H1 (cell line): ENCODE results near the gene POLR2F.

Source experiments
- ASH2L ChIP-seq: fragments of 200-600, 300-600 bp; sonication (generic); IDR thresholded peaks from one replicate; pipeline ENCODE4 v1.7.1; 2017; ENCODE audit warnings: low read length
- CBX5 ChIP-seq: fragments of 300-800, 300-1000 bp; sonication (generic); IDR thresholded peaks from 2 replicates; pipeline ENCODE4 v1.7.1; 2016; ENCODE audit warnings: antibody characterized with exemption, low read length, low read depth
- CTCF ChIP-seq, 3 experiments: IDR thresholded peaks; 1 replicate in 2 of 3; 2 replicates in 1 of 3; pipeline versions ENCODE4 v1.5.1 to v1.6.1; 2011; ENCODE audit warnings: low read length in 3 of 3, mild to moderate bottlenecking in 3 of 3, inconsistent platforms in 2 of 3, low read depth in 1 of 3, moderate library complexity in 1 of 3; ENCODE audit not compliant: insufficient read depth in 1 of 3; ENCODE audit errors: control extremely low read depth in 1 of 3
- EZH2 ChIP-seq: fragments of 200-600 bp; sonication (generic); IDR thresholded peaks from 2 replicates; pipeline ENCODE4 v1.7.1; 2012; ENCODE audit warnings: low read depth, mild to moderate bottlenecking, moderate library complexity, low read length, inconsistent platforms; ENCODE audit not compliant: severe bottlenecking
- GTF2F1 ChIP-seq: IDR thresholded peaks from 2 replicates; pipeline ENCODE4 v1.6.1; 2012; ENCODE audit warnings: low read depth, low read length, improper control_type of control experiment, borderline replicate concordance
- JUN ChIP-seq: IDR thresholded peaks from 2 replicates; pipeline ENCODE4 v1.6.1; 2011; ENCODE audit warnings: low read depth, mild to moderate bottlenecking, improper control_type of control experiment, low read length
- POLR2A ChIP-seq, 2 experiments: IDR thresholded peaks; 1 replicate in 1 of 2; 2 replicates in 1 of 2; pipeline ENCODE4 v1.6.1; 2011; ENCODE audit warnings: low read depth in 2 of 2, low read length in 2 of 2, mild to moderate bottlenecking in 2 of 2; ENCODE audit errors: control extremely low read depth in 1 of 2
- SUZ12 ChIP-seq: fragments of 200-600 bp; sonication (generic); IDR thresholded peaks from 2 replicates; pipeline ENCODE4 v1.6.1; 2012; ENCODE audit warnings: mild to moderate bottlenecking, inconsistent platforms, low read length, moderate library complexity, mixed read lengths
- TAF1 ChIP-seq: IDR thresholded peaks from 2 replicates; pipeline ENCODE4 v1.6.1; 2011; ENCODE audit warnings: mild to moderate bottlenecking, low read depth, low read length
- YY1 ChIP-seq: IDR thresholded peaks from 2 replicates; pipeline ENCODE4 v1.6.1; 2011; ENCODE audit warnings: low read depth, mild to moderate bottlenecking, low read length

GRCh38 chr22:37953062-37953436 is 450 bp upstream of the POLR2F start:
- no peak for TF ChIP-seq CTCF (IDR thresholded peaks at IDR 0.05; ENCODE audit: control extremely low read depth in 1 of 3, insufficient read depth in 1 of 3, low read depth in 1 of 3, low read length in 3 of 3)
- no peak for TF ChIP-seq CBX5
- TF ChIP-seq POLR2A (IDR thresholded peaks at IDR 0.05; ENCODE audit: control extremely low read depth in 1 of 2, low read depth in 2 of 2, low read length in 2 of 2), result no peak
- TF ChIP-seq YY1, result no peak
- peak; percentile 9 for TF ChIP-seq ASH2L
- no peak for TF ChIP-seq JUN
- no peak for TF ChIP-seq GTF2F1
- TF ChIP-seq TAF1, result no peak
- no peak for TF ChIP-seq SUZ12
- TF ChIP-seq EZH2, result no peak
